ENCODE results near the gene RTL5. TPM values are rescaled to one million over a fixed set of nuclear protein-coding genes. Genes with fewer than 3 reads are reported as not detected.
A peak's percentile ranks its signal among the peaks of the same experiment; 100 is the strongest.

The RTL5 gene
- total RNA-seq, 1 donor from 2014 or later: 17.1 TPM

DNA sequence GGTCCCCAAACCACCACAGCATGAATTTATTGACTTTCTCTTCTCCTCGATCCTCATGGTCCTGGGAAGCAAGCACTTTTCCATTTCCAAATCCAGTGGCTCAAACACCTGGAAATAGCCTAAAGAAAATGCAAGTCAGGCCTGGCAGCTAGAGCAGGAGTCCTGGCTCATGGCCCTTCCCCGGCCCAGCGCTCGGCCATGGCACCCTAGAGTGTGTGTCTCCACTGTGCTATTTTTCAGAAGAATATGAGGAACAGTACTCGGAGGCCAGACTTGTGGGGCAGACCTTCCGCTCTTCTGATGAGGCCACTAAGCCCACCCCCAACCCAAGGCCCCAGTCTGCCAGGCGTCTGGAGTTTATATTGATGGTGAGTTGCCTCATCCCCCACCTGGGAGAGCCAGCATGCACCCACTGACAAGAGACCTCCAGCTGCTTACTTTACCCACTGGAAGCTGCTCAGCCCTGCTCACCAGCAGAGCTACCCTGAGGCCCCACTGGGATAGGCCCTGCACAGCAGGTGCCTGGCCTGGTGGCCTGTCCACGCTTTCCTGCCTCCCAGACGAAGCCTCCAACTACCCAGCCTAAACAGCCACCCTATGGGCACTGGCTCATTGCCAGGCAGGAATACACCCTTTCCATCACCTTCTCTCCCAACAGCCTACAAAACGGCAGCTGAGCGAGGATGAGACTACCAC lies 2.3 kb upstream of the RTL5 start:
- H3K27me3 ChIP-seq: no peaks in the 10 kb centered on the region
- no peak for DNase-seq (ENCODE audit: low spot score in 2 of 2)
- no peak overlapping the region for H3K27ac ChIP-seq
- no peak overlapping the region for H3K4me3 ChIP-seq
- no peaks in the 10 kb centered on the region for H3K4me1 ChIP-seq
- H3K36me3 ChIP-seq: peaks cover 0 to 5% of the 10 kb centered on the region in 2 donors
- intact Hi-C loops (cut with DNase I): loop anchor here (5.0 kb wide), 1 partner anchor 143 kb away; the partner anchor contains the start of gene RPS4X
- TF ChIP-seq, protein P1, sequence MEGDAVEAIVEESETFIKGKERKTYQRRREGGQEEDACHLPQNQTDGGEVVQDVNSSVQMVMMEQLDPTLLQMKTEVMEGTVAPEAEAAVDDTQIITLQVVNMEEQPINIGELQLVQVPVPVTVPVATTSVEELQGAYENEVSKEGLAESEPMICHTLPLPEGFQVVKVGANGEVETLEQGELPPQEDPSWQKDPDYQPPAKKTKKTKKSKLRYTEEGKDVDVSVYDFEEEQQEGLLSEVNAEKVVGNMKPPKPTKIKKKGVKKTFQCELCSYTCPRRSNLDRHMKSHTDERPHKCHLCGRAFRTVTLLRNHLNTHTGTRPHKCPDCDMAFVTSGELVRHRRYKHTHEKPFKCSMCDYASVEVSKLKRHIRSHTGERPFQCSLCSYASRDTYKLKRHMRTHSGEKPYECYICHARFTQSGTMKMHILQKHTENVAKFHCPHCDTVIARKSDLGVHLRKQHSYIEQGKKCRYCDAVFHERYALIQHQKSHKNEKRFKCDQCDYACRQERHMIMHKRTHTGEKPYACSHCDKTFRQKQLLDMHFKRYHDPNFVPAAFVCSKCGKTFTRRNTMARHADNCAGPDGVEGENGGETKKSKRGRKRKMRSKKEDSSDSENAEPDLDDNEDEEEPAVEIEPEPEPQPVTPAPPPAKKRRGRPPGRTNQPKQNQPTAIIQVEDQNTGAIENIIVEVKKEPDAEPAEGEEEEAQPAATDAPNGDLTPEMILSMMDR (IDR thresholded peaks at IDR 0.05): no peak
- no peaks in the 10 kb centered on the region for H3K9me3 ChIP-seq

DNA sequence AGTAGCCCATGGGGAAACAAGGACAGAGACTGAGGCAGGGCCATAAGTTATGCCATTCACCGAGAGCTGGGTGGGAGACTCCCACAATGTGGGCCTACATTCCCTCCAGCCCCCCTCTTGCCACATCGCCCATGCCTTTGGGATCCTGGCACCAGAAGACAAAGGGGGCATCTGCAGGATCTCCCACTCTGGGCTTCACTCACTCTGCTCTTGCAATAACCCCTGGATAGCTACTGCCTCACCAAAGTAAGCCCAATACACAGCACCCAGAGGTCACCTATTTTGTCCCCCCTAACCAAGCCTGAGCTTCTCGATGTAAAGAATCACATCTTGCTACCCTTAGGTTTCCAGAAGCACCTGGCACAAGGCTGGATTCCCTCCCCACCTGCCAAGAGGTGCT lies 741 bp upstream of the RTL5 start:
- Histone ChIP-seq H3K4me1 (no peaks in the 10 kb centered on the region), H3K27ac (peak overlapping the region; percentile 44 to 76), H3K27me3 (no peaks in the 10 kb centered on the region), H3K4me3 (peak overlapping the region; percentile 47 to 61), H3K9me3 (no peaks in the 10 kb centered on the region), H3K36me3 (no peaks in the 10 kb centered on the region)
- TF ChIP-seq, protein P1 (IDR thresholded peaks at IDR 0.05): no peak
- DNase-seq (ENCODE audit: low spot score in 2 of 2): no peak
- intact Hi-C loops (cut with DNase I): loop anchor here (1.0 to 5.0 kb wide), 2 partner anchors 49 to 145 kb away; partner anchors contain the start of genes PIN4 and RPS4X

DNA sequence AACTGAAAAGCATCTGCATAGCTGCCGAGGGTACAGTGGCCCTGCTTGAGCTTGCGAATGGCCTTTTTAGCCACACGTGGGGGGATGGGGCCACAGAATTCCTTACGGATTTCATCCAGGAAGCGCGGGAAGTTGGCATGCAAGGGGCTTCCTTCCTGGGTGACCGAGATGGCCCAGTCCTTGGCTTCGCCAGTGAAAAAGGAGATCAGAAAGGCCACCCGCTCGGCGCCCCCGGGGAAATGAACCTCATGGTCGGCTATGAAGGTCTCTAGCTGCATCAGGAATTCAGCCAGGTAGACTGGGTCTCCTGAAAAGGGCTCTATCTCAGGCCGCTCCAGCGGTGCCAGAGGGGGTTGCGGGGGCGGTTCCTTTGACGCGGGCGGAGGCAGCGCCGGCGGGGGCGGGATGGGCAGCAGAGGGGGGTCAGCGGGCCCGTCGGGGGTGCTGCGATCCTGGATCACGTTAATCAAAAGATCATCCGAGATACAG lies 909 bp downstream of the RTL5 start:
- no peak for DNase-seq (ENCODE audit: low spot score in 2 of 2)

DNA sequence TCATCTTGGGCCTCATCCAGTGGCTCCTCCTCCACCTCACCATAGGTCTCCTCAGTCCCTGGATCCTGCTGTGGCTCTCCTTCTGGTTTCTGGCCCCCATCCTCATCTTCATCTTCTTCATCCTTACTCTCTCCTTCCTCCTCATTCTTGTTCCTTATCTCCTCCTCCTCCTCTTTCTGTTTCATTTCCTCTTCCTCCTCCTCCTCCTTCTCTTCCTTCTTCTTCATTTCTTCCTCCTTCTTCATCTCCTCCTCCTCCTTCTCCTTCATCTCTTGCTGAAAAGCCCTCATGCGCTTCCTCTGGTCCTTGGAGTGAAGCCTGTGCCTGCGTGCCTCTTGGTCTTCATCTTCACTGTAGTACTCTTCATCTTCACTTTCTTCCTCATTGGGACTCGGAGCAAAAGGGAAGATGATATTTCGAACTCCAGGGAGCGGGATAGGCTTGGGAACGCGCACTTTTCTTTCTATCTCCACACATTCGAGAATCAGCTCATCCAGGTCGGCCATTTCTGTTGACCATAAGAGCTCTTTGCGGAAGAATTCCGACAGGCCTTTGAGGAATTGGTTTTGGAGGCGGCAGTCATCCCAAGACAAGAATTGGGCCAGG lies 1.5 kb downstream of the RTL5 start:
- peaks cover 4 to 5% of the 10 kb centered on the region in 2 donors for H3K4me1 ChIP-seq
- H3K4me3 ChIP-seq: peak overlapping the region; percentile 47 to 61
- no peak for DNase-seq (ENCODE audit: low spot score in 2 of 2)
- TF ChIP-seq, protein P1 (IDR thresholded peaks at IDR 0.05): no peak
- H3K36me3 ChIP-seq: no peaks in the 10 kb centered on the region
- H3K27me3 ChIP-seq: no peaks in the 10 kb centered on the region
- no peaks in the 10 kb centered on the region for H3K9me3 ChIP-seq
- intact Hi-C loops (cut with DNase I): loop anchor here (5.0 kb wide), 1 partner anchor 147 kb away; the partner anchor contains the start of gene RPS4X
- peak overlapping the region in 1 of 2 donors; percentile 44 for H3K27ac ChIP-seq

More for the DNA sequence above, 909 bp downstream of the RTL5 start:
- no peaks in the 10 kb centered on the region for H3K9me3 ChIP-seq
- no peaks in the 10 kb centered on the region for H3K27me3 ChIP-seq
- TF ChIP-seq, protein P1 (IDR thresholded peaks at IDR 0.05): no peak
- no peaks in the 10 kb centered on the region for H3K36me3 ChIP-seq
- H3K27ac ChIP-seq: peak overlapping the region; percentile 44 to 76
- H3K4me1 ChIP-seq: peaks cover 4% of the 10 kb centered on the region in 2 donors
- intact Hi-C loops (cut with DNase I): loop anchor here (1.0 to 5.0 kb wide), 2 partner anchors 113 to 146 kb away; partner anchors contain the start of gene RPS4X
- H3K4me3 ChIP-seq: peak overlapping the region; percentile 47 to 61

DNA sequence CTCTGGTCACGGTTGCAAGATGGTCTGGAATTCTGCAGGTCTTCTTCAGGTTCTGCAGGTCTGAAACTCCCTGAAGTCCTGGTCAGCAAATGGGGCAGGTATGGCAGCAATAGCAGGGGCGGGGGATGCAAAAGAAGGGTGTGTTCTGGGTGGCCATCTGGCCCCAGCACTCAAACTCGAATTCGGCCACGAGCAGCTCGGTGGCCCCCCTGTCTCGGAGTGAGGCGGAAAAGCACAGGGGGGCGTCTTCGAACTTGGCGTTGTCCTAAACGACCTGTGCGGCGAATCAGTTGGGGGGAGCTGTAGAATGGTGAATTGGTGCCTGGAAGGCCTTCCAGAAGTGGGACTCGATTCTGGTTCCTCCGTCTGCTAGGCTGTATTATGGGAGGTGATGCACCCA lies 2.1 kb downstream of the RTL5 start:
- Histone ChIP-seq H3K9me3 (no peaks in the 10 kb centered on the region), H3K36me3 (no peaks in the 10 kb centered on the region), H3K27me3 (no peaks in the 10 kb centered on the region), H3K4me1 (peaks cover 4 to 6% of the 10 kb centered on the region in 2 donors), H3K27ac (no peak overlapping the region), H3K4me3 (no peak overlapping the region)
- intact Hi-C loops (cut with DNase I): loop anchor here (5.0 kb wide), 1 partner anchor 148 kb away; the partner anchor contains the start of gene RPS4X
- DNase-seq (ENCODE audit: low spot score in 2 of 2): no peak
- TF ChIP-seq, protein P1 (IDR thresholded peaks at IDR 0.05): no peak
